GM12873 (cell line): ENCODE results near the gene BCL2A1.

Experiments
- CTCF ChIP-seq: IDR thresholded peaks from 2 replicates; pipeline ENCODE4 v1.5.1; 2012; ENCODE audit warnings: low read depth, mild to moderate bottlenecking, moderate library complexity, low read length, control low read depth; ENCODE audit not compliant: insufficient read depth; ENCODE audit errors: missing control alignments

BCL2A1 gene

GRCh38 chr15:79990997-79991334 is 20.0 kb upstream of the BCL2A1 start:
- no peak for TF ChIP-seq CTCF

DNA sequence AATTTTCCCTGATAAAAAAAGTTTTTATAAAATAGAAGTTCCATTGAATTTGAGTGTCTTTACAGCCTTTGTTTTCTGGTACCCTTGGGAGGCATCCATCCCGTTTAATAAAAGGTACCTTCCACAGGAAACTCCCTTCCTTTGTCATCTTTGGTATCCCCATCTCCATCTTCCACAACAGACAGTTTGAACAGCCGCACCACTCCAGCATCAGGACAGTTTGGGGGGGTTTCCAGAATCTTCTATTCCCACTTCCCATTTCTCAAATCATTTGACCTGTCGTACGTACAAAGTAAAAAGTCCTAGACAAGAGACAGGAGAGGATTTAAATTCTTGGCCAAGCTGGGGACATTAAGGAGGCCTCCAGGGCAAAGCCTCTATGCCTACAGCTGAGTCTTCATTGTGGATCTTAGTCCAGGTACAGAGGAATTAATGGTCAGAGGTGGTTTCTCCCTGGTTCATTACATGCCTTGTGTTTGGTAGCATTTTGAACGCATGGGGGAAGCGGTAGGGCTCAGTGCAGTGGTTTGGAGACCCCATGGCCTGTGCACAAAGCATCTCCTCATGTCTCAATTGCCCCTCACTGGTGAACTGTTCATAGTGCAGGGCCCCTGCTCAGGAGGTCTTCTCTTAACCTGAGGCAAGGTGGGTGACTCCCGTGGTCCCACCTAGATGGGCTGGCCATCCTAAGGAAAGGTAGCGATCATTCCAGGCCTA is 19.4 kb upstream of the BCL2A1 start:
- no peak for TF ChIP-seq CTCF

DNA sequence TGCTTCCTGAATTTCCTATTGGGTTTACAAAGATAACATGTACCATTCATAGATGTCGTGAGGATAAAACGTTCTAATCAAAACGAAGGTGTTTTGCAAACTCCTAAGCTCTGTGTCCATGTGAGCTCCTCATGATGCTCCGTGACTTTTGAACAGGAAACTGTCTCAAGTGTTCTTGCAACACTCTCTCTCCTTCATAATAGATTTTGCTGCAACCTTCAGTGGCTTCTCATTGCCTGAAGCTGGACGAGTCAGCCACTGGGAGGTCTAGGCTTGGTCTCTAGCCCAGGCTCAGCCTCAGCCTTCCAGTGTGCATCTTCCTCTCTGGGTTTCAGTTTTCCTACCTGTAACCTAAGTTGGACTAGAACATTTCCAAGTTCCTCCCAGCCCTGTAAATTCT is 18.7 kb upstream of the BCL2A1 start:
- TF ChIP-seq CTCF: no peak

- TF ChIP-seq CTCF: no peak
Observed at GRCh38 chr15:79989183-79989582, 18.2 kb upstream of the BCL2A1 start.

DNA sequence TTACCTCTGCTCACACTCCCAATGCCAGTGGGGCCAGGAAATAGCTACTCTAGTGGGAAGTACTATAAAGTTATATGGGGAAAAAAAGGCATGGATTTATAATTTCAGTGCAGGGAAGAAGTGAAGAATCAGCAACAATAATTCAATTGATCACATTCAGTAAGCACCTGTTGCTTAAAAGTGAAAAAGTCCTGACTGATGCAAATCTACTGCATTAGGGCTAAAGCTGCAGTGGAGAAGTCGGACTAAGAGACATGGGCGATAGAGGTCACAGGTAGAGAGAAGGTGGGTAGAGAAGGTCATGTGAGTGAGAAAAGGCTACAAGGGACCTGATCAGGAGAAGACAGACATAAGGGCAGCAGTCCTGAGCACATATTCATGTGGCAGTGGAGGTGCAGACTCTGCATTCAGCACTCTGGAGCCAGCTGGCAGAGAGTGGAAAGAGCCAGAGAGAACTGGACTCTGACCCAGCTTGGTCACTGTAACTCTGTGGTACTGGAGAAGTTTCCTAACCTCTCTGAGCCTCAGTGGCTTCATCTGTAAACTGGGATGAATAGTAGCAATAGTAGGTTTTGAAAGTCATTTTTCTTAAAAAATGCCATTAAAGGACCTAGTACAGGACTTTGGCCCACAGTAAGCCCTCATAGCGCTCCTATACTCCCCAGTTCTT is 17.6 kb upstream of the BCL2A1 start:
- no peak for TF ChIP-seq CTCF

- no peak for TF ChIP-seq CTCF
Observed at GRCh38 chr15:79987969-79988368, 17.0 kb upstream of the BCL2A1 start.

- no peak for TF ChIP-seq CTCF
Observed at GRCh38 chr15:79987569-79987955, 16.6 kb upstream of the BCL2A1 start.
